ENCODE measurements around the gene PPFIA1.

DNA sequence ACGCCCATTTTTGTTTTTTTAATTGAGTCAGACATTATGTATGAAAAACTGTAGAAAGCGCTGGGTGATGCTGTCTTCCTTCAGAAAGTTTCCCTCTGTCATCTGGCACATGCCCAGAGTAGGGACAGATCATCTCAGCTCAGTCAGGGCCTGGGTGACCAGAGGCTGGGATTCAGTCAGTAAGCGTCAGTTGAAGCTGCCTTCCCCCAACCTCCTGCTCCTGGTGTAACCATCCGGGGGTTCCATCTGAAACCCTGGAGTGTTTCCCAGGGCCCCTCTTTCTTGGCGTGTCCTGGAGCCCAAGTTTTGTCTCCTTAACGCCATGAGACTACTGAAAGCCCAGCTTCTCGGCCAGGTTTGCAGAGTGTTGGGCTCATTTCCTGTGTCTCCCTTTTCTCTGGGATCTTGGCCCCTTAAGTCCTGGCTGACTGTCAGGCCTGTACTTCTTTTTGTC lies 10.7 kb downstream of the PPFIA1 start:
- TF ChIP-seq, protein P1, sequence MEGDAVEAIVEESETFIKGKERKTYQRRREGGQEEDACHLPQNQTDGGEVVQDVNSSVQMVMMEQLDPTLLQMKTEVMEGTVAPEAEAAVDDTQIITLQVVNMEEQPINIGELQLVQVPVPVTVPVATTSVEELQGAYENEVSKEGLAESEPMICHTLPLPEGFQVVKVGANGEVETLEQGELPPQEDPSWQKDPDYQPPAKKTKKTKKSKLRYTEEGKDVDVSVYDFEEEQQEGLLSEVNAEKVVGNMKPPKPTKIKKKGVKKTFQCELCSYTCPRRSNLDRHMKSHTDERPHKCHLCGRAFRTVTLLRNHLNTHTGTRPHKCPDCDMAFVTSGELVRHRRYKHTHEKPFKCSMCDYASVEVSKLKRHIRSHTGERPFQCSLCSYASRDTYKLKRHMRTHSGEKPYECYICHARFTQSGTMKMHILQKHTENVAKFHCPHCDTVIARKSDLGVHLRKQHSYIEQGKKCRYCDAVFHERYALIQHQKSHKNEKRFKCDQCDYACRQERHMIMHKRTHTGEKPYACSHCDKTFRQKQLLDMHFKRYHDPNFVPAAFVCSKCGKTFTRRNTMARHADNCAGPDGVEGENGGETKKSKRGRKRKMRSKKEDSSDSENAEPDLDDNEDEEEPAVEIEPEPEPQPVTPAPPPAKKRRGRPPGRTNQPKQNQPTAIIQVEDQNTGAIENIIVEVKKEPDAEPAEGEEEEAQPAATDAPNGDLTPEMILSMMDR (conservative IDR thresholded peaks at IDR 0.05 in 1 of 2, IDR thresholded peaks at IDR 0.05 in 1 of 2; ENCODE audit: extremely low read depth in 1 of 2, insufficient read depth in 1 of 2, low read depth in 1 of 2, low read length in 2 of 2), result no peak
- TF ChIP-seq EZH2 (IDR thresholded peaks at IDR 0.05; ENCODE audit: borderline replicate concordance, low read length), result no peak
